B cell (primary cell): ENCODE measurements around the gene FKBP14.

Experiments
- EZH2 ChIP-seq: IDR thresholded peaks from 2 replicates; pipeline ENCODE4 v1.6.1; 2012; ENCODE audit warnings: borderline replicate concordance, low read depth, mild to moderate bottlenecking, moderate library complexity, low read length; ENCODE audit not compliant: insufficient read depth, poor library complexity, severe bottlenecking
- TF ChIP-seq, protein P1 (sequence below): fragments of 200-600 bp; IDR thresholded peaks from one replicate; pipeline ENCODE4 v1.8.0; 2022; ENCODE audit warnings: antibody characterized with exemption, mild to moderate bottlenecking

GRCh38 chr7:30070052-30070451, 43.5 kb upstream of the FKBP14 start:
- TF ChIP-seq, protein P1, sequence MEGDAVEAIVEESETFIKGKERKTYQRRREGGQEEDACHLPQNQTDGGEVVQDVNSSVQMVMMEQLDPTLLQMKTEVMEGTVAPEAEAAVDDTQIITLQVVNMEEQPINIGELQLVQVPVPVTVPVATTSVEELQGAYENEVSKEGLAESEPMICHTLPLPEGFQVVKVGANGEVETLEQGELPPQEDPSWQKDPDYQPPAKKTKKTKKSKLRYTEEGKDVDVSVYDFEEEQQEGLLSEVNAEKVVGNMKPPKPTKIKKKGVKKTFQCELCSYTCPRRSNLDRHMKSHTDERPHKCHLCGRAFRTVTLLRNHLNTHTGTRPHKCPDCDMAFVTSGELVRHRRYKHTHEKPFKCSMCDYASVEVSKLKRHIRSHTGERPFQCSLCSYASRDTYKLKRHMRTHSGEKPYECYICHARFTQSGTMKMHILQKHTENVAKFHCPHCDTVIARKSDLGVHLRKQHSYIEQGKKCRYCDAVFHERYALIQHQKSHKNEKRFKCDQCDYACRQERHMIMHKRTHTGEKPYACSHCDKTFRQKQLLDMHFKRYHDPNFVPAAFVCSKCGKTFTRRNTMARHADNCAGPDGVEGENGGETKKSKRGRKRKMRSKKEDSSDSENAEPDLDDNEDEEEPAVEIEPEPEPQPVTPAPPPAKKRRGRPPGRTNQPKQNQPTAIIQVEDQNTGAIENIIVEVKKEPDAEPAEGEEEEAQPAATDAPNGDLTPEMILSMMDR: no peak
- no peak for TF ChIP-seq EZH2
